HepG2 (cell line): ENCODE results near the gene TNFRSF13B. TPM values are rescaled to one million over a fixed set of nuclear protein-coding genes. Genes with fewer than 3 reads are reported as not detected.

Experiments used
- ATAC-seq: fragments of 200-7000 bp; cut with Tn5 transposase; 3 replicates; pipeline ENCODE4 v1.9.1; 2020; ENCODE audit warnings: mild to moderate bottlenecking, moderate library complexity
- BruUV-seq: library from RNA; stranded (reverse); fragments of 400-500 nt; replicated peaks from 2 replicates; lab custom pipeline; 2021; lab: Mats Ljungman, UMichigan
- CTCF ChIA-PET: fragments of 300-600 bp; formaldehyde crosslinking; extraction: SDS; loops from one replicate; lab custom pipeline; 2021; ENCODE audit warnings: low total read pairs, inconsistent platforms, low intra/inter-chr PET ratio; lab: Yijun Ruan, JAX
- POLR2A ChIA-PET: fragments of 350-600 bp; sonication (Branson Sonifier 250); formaldehyde crosslinking; loops from one replicate; lab custom pipeline; 2020; ENCODE audit warnings: antibody characterized with exemption, inconsistent platforms; lab: Yijun Ruan, JAX
- DNase-seq: peaks from one replicate; pipeline ENCODE4 v3.0.0-alpha.2; 2015; ENCODE audit warnings: low spot score
- FAIRE-seq: peaks from 3 replicates; lab custom pipeline; 2011; peaks lifted over from hg19 to GRCh38; lab: Jason Lieb, UNC
- H2AFZ ChIP-seq: one replicate; pipeline ENCODE4 v1.6.1; 2011; ENCODE audit warnings: low read length, inconsistent platforms
- H3K27ac ChIP-seq: fragments of 300-600 bp; 3 replicates; pipeline ENCODE4 v1.8.0; 2011; ENCODE audit warnings: mixed run types, mild to moderate bottlenecking, mixed read lengths, low read length, inconsistent platforms; ENCODE audit not compliant: insufficient read depth; ENCODE audit errors: extremely low read length
- H3K27me3 ChIP-seq, 2 experiments: fragments of 200-600 bp in 1 of 2; 2 replicates in 1 of 2; 3 replicates in 1 of 2; pipeline versions ENCODE4 v1.6.0 to v1.8.0; 2011; ENCODE audit warnings: low read length in 2 of 2, mild to moderate bottlenecking in 2 of 2, moderate library complexity in 2 of 2, inconsistent platforms in 1 of 2; ENCODE audit not compliant: insufficient read depth in 2 of 2, control insufficient read depth in 1 of 2
- H3K36me3 ChIP-seq, 2 experiments: fragments of 200-600 bp in 1 of 2; replicated peaks in 1 of 2; 2 replicates in 1 of 2; 3 replicates in 1 of 2; pipeline versions ENCODE4 v1.5.1 to v1.8.0; 2011; ENCODE audit warnings: low read length in 2 of 2, inconsistent platforms in 1 of 2; ENCODE audit not compliant: insufficient read depth in 2 of 2, control insufficient read depth in 1 of 2
- H3K4me1 ChIP-seq: 2 replicates; pipeline ENCODE4 v1.5.1; 2012; ENCODE audit warnings: low read length, inconsistent platforms; ENCODE audit not compliant: insufficient read depth
- H3K4me2 ChIP-seq: 2 replicates; pipeline ENCODE4 v1.6.0; 2011; ENCODE audit warnings: low read depth, low read length, inconsistent platforms
- H3K4me3 ChIP-seq, 3 experiments: fragments of 200-600 bp in 1 of 3; sonication (generic), shearing (Covaris generic) in 1 of 3; replicated peaks in 1 of 3; 2 replicates each; pipeline ENCODE4 v1.5.1; 2011 to 2016; ENCODE audit warnings: low read length in 3 of 3, inconsistent platforms in 2 of 3, low read depth in 2 of 3, mild to moderate bottlenecking in 2 of 3, control low read depth in 1 of 3, mixed read lengths in 1 of 3; ENCODE audit not compliant: insufficient read depth in 1 of 3
- H3K79me2 ChIP-seq: one replicate; pipeline ENCODE4 v1.6.1; 2011; ENCODE audit warnings: low read length, inconsistent platforms; ENCODE audit not compliant: insufficient read depth
- H3K9ac ChIP-seq: 2 replicates; pipeline ENCODE4 v1.6.0; 2011; ENCODE audit warnings: mild to moderate bottlenecking, low read depth, low read length, inconsistent platforms; ENCODE audit not compliant: insufficient read depth
- H3K9me3 ChIP-seq: 2 replicates; pipeline ENCODE4 v1.5.1; 2012; ENCODE audit warnings: mild to moderate bottlenecking, low read length
- H4K20me1 ChIP-seq: 2 replicates; pipeline ENCODE4 v1.6.0; 2011; ENCODE audit warnings: inconsistent platforms, mild to moderate bottlenecking, low read length, moderate library complexity; ENCODE audit not compliant: insufficient read depth
- DMTF1 ChIP-seq: sonication (generic); formaldehyde crosslinking; IDR thresholded peaks from 2 replicates; pipeline ENCODE4 v1.4.0; 2020; ENCODE audit warnings: mild to moderate bottlenecking, missing genetic modification reagents
- KDM4B ChIP-seq: sonication (generic); formaldehyde crosslinking; IDR thresholded peaks from 2 replicates; pipeline ENCODE4 v1.4.0; 2020; ENCODE audit warnings: missing genetic modification reagents
- MLLT10 ChIP-seq: sonication (generic); formaldehyde crosslinking; IDR thresholded peaks from 2 replicates; pipeline ENCODE4 v1.4.0; 2020; ENCODE audit warnings: missing genetic modification reagents
- SETDB1 ChIP-seq: sonication (generic); formaldehyde crosslinking; IDR thresholded peaks from 2 replicates; pipeline ENCODE4 v1.5.1; 2020; ENCODE audit warnings: missing genetic modification reagents, mild to moderate bottlenecking, borderline replicate concordance
- ZBTB21 ChIP-seq: sonication (generic); formaldehyde crosslinking; IDR thresholded peaks from 2 replicates; pipeline ENCODE4 v1.4.0; 2020; ENCODE audit warnings: missing genetic modification reagents
- ZMAT5 ChIP-seq: sonication (generic); formaldehyde crosslinking; IDR thresholded peaks from 2 replicates; pipeline ENCODE4 v1.5.0; 2020; ENCODE audit warnings: mild to moderate bottlenecking, low read depth, missing genetic modification reagents, borderline replicate concordance
- ZNF10 ChIP-seq: sonication (generic); formaldehyde crosslinking; IDR thresholded peaks from 2 replicates; pipeline ENCODE4 v1.4.0; 2020; ENCODE audit warnings: mild to moderate bottlenecking, low read depth, missing genetic modification reagents, borderline replicate concordance
- ZNF550 ChIP-seq: sonication (generic); formaldehyde crosslinking; IDR thresholded peaks from 2 replicates; pipeline ENCODE4 v1.4.0; 2020; ENCODE audit warnings: mild to moderate bottlenecking, missing genetic modification reagents, borderline replicate concordance
- ZNF563 ChIP-seq: sonication (generic); formaldehyde crosslinking; IDR thresholded peaks from 2 replicates; pipeline ENCODE4 v1.8.0; 2022; ENCODE audit warnings: mild to moderate bottlenecking, moderate library complexity, missing genetic modification reagents
- WGBS: methylation state at CpG from one replicate; pipeline ENCODE4 v1.1.6; 2017; ENCODE audit warnings: low lambda C conversion rate; 5-methylcytosine and 5-hydroxymethylcytosine counted together
- in situ Hi-C: cut with HindIII; loops from 2 replicates; pipeline ENCODE4 v1.10.0; 2017; ENCODE audit warnings: low pct_unique_long_range_greater_than_20kb; ENCODE audit not compliant: extremely low pct_ligation_motif_present
- intact Hi-C: fragments of 100-400 bp; cut with micrococcal nuclease; formaldehyde crosslinking; loops from one replicate; pipeline ENCODE4 v1.10.0; 2022; ENCODE audit not compliant: unreplicated experiment
- polyA plus RNA-seq, 8 experiments: library from polyadenylated mRNA; depleted of rRNA in 3 of 8; stranded (reverse) in 7 of 8; unstranded in 1 of 8; fragments of >200 nt; fragmentation: Illumina TruSeq in 4 of 8; extraction: Trizol in 4 of 8; gene quantifications; 2 replicates each; pipeline versions ENCODE4 v1.2.1 to v1.2.3, GENCODE V29; 2011 to 2016; ENCODE audit warnings: low read depth in 4 of 8, missing spikeins in 1 of 8, mixed read lengths in 1 of 8; ENCODE audit not compliant: insufficient read depth in 1 of 8
- total RNA-seq, 5 experiments: library from RNA; depleted of rRNA; stranded (reverse); fragments of >200 nt; fragmentation: Illumina TruSeq; extraction: Trizol; gene quantifications; 2 replicates each; pipeline ENCODE4 v1.2.3, GENCODE V29; 2016; ENCODE audit warnings: low read depth in 1 of 5

Gene TNFRSF13B
- total and polyA plus RNA-seq, 2 of the 13 experiments (the other 11 are each of a cell fraction or from before 2014, with no cell fraction given): not detected

- 7% methylated on average over 3 of the region's 15 CpGs for WGBS
- ATAC-seq: no peak
- no peak for DNase-seq
- no TSS peak for BruUV-seq
- Histone ChIP-seq H4K20me1 (no peaks in the 10 kb centered on the region; the same call in 1 of the 2 replicates), H3K4me2 (no peak overlapping the region), H3K4me1 (no peaks in the 10 kb centered on the region), H3K36me3 (no peaks in the 10 kb centered on the region), H3K27ac (no peak overlapping the region), H3K4me3 (no peak overlapping the region), H2AFZ (no peak overlapping the region), H3K27me3 (peaks cover 12 to 37% of the 10 kb centered on the region in 2 experiments; a peak in 4 of 5 replicates), H3K9me3 (no peaks in the 10 kb centered on the region), H3K79me2 (no peaks in the 10 kb centered on the region), H3K9ac (no peak overlapping the region)
- CTCF ChIA-PET: no interaction called here
- TF ChIP-seq ZBTB21 (CRISPR knock-in tag) (no peak), MLLT10 (no peak), KDM4B (no peak), ZMAT5 (CRISPR knock-in tag) (no peak), ZNF10 (CRISPR knock-in tag) (no peak), SETDB1 (CRISPR knock-in tag) (no peak), ZNF550 (CRISPR knock-in tag) (no peak), ZNF563 (CRISPR knock-in tag) (no peak), DMTF1 (CRISPR knock-in tag) (no peak)
- in situ Hi-C loops: loop anchor here (5.0 kb wide), 1 partner anchor 63 kb away; no protein-coding TSS in a partner anchor
- intact Hi-C loops: no loop called here
- POLR2A ChIA-PET: no interaction called here
- no peak for FAIRE-seq
These were observed 47.8 kb downstream of the TNFRSF13B start for GRCh38 chr17:16923904-16924695.
